Measurements from ENCODE around the gene SKI. TPM values are rescaled to one million over a fixed set of nuclear protein-coding genes. Genes with fewer than 3 reads are reported as not detected.

The SKI gene
- total and polyA plus RNA-seq, 2 donors (not counting 1 experiment from before 2014, with no cell fraction given): 11.6 to 21.8 TPM

GRCh38 chr1:2308844-2309243 lies 80.7 kb downstream of the SKI start:
- Histone ChIP-seq H3K27ac (ENCODE audit: insufficient read depth, low read length) (no peak overlapping the region), H3K79me2 (ENCODE audit: control insufficient read depth, insufficient read depth, low read length) (peaks cover 4% of the 10 kb centered on the region), H4K20me1 (ENCODE audit: control insufficient read depth, extremely low read depth, insufficient read depth, low read length) (no peaks in the 10 kb centered on the region), H3K9ac (ENCODE audit: insufficient read depth, low read length) (no peak overlapping the region), H3K4me2 (ENCODE audit: extremely low read depth, insufficient read depth, low read length) (no peak overlapping the region), H3K4me1 (ENCODE audit: control insufficient read depth, extremely low read depth, insufficient read depth, low read length) (peaks cover 11% of the 10 kb centered on the region), H3K4me3 (replicated peaks in 1 of 4; ENCODE audit: control extremely low read depth in 1 of 4, insufficient read depth in 1 of 4, low read depth in 3 of 4, low read length in 4 of 4) (no peak overlapping the region), H2AFZ (ENCODE audit: low read length) (no peak overlapping the region), H3K9me3 (ENCODE audit: control insufficient read depth, insufficient read depth, low read depth, low read length) (no peaks in the 10 kb centered on the region), H3K36me3 (ENCODE audit: control insufficient read depth, insufficient read depth, low read length) (peaks cover 29% of the 10 kb centered on the region), H3K27me3 (ENCODE audit: control insufficient read depth, insufficient read depth, low read length) (no peaks in the 10 kb centered on the region)
- no peak for TF ChIP-seq EZH2 (IDR thresholded peaks at IDR 0.05; ENCODE audit: low read length, missing control alignments)
- TF ChIP-seq, protein P1, sequence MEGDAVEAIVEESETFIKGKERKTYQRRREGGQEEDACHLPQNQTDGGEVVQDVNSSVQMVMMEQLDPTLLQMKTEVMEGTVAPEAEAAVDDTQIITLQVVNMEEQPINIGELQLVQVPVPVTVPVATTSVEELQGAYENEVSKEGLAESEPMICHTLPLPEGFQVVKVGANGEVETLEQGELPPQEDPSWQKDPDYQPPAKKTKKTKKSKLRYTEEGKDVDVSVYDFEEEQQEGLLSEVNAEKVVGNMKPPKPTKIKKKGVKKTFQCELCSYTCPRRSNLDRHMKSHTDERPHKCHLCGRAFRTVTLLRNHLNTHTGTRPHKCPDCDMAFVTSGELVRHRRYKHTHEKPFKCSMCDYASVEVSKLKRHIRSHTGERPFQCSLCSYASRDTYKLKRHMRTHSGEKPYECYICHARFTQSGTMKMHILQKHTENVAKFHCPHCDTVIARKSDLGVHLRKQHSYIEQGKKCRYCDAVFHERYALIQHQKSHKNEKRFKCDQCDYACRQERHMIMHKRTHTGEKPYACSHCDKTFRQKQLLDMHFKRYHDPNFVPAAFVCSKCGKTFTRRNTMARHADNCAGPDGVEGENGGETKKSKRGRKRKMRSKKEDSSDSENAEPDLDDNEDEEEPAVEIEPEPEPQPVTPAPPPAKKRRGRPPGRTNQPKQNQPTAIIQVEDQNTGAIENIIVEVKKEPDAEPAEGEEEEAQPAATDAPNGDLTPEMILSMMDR (conservative IDR thresholded peaks at IDR 0.05 in 1 of 2, IDR thresholded peaks at IDR 0.05 in 1 of 2; ENCODE audit: low read depth in 1 of 2, low read length in 2 of 2): no peak
- no peak for DNase-seq (ENCODE audit: low read depth in 2 of 2)

DNA sequence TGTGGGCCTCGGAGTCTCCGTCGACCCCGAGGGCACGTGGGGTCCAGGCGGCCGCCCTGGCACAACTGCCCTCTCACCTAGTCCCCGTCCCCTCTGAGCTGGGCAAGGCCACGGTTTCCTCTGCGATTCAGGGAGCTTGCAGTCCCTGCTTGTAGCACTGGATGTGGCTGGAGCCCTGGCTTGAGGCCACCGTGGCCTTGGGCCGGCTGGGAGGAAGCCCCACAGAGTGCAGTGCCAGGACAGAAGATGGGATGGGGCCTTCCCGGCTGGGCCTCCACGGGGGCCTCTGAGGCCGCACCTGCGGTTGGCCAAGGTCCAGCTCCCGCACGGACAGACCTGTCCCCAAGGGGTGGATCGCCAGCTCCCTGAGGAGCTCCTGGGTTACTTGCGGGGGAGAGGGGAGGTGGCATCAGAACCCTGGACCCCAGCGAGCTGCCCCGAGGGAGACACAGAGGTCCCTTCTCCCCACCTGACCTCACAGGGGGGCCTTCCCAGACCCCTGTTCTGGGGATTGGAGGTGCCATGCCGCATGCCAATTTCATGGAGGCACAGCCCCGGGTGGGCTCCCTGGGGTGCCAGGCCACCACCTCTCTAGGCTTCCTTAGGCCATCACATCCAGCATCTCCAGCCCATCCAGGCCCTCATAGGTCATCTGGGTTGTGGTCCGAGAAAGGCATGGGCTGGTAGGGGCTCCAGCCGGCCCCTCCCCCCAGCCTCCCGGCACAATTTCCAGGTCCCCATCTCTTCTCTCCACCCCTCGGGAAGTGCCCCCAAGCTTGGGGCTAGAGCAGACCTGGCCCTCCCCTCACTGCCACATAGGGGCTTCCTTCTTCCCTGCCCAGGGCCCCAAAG lies 82.4 kb downstream of the SKI start:
- H2AFZ ChIP-seq (ENCODE audit: low read length): no peak overlapping the region
- no peaks in the 10 kb centered on the region for H4K20me1 ChIP-seq (ENCODE audit: control insufficient read depth, extremely low read depth, insufficient read depth, low read length)
- no peaks in the 10 kb centered on the region for H3K27me3 ChIP-seq (ENCODE audit: control insufficient read depth, insufficient read depth, low read length)
- no peak overlapping the region for H3K9ac ChIP-seq (ENCODE audit: insufficient read depth, low read length)
- no peak overlapping the region for H3K4me2 ChIP-seq (ENCODE audit: extremely low read depth, insufficient read depth, low read length)
- H3K9me3 ChIP-seq (ENCODE audit: control insufficient read depth, insufficient read depth, low read depth, low read length): no peaks in the 10 kb centered on the region
- H3K4me1 ChIP-seq (ENCODE audit: control insufficient read depth, extremely low read depth, insufficient read depth, low read length): peaks cover 15% of the 10 kb centered on the region
- TF ChIP-seq EZH2 (IDR thresholded peaks at IDR 0.05; ENCODE audit: low read length, missing control alignments): no peak
- TF ChIP-seq, protein P1 (conservative IDR thresholded peaks at IDR 0.05 in 1 of 2, IDR thresholded peaks at IDR 0.05 in 1 of 2; ENCODE audit: low read depth in 1 of 2, low read length in 2 of 2): no peak
- peak overlapping the region; percentile 38 for H3K27ac ChIP-seq (ENCODE audit: insufficient read depth, low read length)
- DNase-seq (ENCODE audit: low read depth in 2 of 2): no peak
- no peaks in the 10 kb centered on the region for H3K79me2 ChIP-seq (ENCODE audit: control insufficient read depth, insufficient read depth, low read length)
- no peak overlapping the region for H3K4me3 ChIP-seq (replicated peaks in 1 of 4; ENCODE audit: control extremely low read depth in 1 of 4, insufficient read depth in 1 of 4, low read depth in 3 of 4, low read length in 4 of 4)
- H3K36me3 ChIP-seq (ENCODE audit: control insufficient read depth, insufficient read depth, low read length): peaks cover 19% of the 10 kb centered on the region

DNA sequence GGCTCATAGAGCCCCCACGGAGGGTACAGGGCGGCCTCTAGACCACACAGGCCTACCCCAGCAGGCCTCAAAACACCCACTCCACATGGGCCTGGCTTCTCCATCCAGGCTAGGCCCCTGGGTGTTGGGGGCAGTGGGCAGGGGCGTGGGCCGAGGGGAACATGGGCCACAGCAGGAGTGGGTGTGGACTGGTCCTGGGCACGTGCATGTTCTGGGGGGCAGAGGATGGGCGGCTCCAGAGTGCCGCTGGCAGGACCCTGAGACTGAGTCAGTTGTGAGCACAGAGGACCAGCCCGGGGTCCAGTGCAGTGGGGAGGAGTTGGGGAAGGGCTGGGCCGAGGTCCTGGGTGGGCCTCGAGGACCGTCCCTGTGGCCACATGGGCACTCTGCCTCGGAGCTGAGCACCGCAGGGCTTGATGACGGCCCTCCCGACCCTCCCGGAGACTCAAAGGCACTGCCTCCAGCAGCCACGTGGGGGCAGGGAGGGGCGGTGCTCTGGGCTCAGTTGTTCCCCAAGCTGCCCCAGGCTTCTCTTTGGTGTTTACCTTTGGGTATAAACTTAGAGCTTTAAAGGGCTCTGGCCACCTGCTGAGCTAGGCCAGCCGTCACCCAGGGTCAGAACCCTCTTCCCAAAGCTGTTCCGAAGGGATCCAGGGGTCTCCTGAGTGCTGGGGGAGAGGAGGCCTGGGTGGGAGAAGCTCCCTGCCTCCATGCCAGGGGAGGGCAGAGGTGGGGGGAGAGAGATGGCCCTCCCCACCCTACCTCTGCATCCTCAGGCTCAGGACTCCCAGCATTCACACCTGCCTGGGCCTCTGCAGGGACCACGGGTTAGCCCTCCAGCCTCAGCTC lies 83.3 kb downstream of the SKI start:
- Histone ChIP-seq H3K27me3 (ENCODE audit: control insufficient read depth, insufficient read depth, low read length) (no peaks in the 10 kb centered on the region), H3K79me2 (ENCODE audit: control insufficient read depth, insufficient read depth, low read length) (no peaks in the 10 kb centered on the region), H3K4me3 (replicated peaks in 1 of 4; ENCODE audit: control extremely low read depth in 1 of 4, insufficient read depth in 1 of 4, low read depth in 3 of 4, low read length in 4 of 4) (no peak overlapping the region), H3K4me1 (ENCODE audit: control insufficient read depth, extremely low read depth, insufficient read depth, low read length) (peaks cover 15% of the 10 kb centered on the region), H4K20me1 (ENCODE audit: control insufficient read depth, extremely low read depth, insufficient read depth, low read length) (no peaks in the 10 kb centered on the region), H3K9ac (ENCODE audit: insufficient read depth, low read length) (no peak overlapping the region), H3K4me2 (ENCODE audit: extremely low read depth, insufficient read depth, low read length) (no peak overlapping the region), H3K27ac (ENCODE audit: insufficient read depth, low read length) (peak overlapping the region; percentile 38), H3K36me3 (ENCODE audit: control insufficient read depth, insufficient read depth, low read length) (peaks cover 15% of the 10 kb centered on the region), H2AFZ (ENCODE audit: low read length) (no peak overlapping the region), H3K9me3 (ENCODE audit: control insufficient read depth, insufficient read depth, low read depth, low read length) (no peaks in the 10 kb centered on the region)
- TF ChIP-seq, protein P1 (conservative IDR thresholded peaks at IDR 0.05 in 1 of 2, IDR thresholded peaks at IDR 0.05 in 1 of 2; ENCODE audit: low read depth in 1 of 2, low read length in 2 of 2): peak; percentile 20 to 56
- no peak for TF ChIP-seq EZH2 (IDR thresholded peaks at IDR 0.05; ENCODE audit: low read length, missing control alignments)
- peak; percentile 56 to 57 for DNase-seq (ENCODE audit: low read depth in 2 of 2)
